HG03159 (cell line): ENCODE data around the gene CDKN1A.

Experiments
- ATAC-seq: cut with Tn5 transposase; IDR thresholded peaks from one replicate; pipeline ENCODE4 v1.9.1; 2021; ENCODE audit warnings: mild to moderate bottlenecking, moderate library complexity; ENCODE audit not compliant: unreplicated experiment

The CDKN1A gene

DNA sequence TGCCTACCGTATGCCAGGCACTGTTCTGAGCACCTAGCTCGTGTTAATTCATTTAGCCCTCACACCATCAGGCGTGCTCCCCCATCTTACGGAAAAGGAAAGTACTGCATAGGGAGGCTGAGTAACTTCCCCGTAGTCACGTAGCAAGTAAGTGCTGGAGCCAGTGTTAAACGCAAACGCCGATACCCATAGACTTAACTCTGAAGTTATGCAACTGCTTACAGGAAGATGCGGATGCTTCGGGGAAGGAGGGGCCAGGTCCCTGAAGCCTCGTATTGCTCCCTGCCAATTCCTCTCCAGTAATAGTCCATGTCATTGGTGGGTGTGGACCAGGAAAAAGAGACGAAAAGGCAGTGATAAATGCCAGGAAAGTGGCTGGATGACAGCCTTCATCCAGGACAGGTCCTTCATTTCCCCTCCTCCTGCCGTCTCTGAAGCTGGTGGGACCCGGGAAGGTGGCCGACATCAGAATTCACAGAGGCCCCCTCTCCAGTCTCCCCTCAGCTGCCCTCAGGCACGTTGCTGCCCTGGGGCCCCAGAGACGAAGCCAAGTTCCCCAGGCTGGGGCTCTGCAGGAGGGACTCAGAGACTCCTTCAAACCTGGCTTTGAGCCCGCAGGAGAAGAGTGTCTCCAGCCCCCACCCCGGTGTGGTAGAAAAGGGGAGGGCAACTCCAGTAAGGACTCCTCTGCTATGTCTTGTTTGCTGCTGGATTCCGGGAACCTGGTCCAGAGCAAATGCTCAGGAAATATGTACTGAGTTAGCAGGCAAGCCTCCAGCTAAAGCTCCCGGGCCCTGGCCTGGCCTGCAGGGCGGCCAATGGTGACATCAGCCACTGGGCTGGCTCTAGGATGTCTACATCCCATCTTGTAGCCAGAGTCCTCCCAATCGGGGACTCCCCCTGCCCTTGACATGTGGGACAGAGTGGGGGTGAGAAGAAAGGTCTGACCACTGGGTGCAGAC lies 56.9 kb downstream of the CDKN1A start:
- no peak for ATAC-seq
